ENCODE measurements around the gene PREP.

DNA sequence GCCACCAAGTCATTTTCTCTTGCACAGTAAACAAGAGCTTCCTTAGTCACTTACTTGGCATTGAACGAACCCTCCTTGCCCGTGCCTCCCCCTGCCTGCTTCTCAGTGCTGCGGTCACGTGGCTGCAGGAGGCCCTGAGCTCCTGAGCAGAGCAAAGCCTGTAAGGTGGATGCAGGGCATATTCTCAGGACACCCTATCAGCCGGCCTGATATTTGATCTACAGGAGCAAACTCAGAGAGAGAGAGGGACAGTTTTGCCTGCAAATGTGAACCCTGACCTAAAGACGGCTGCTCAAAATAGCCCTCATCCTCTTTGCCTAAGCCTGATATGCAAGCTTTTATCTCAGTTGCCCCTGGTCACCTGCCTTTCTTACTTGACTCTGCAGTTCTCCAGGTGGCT is 130.1 kb downstream of the PREP start:
- TF ChIP-seq, protein P1, sequence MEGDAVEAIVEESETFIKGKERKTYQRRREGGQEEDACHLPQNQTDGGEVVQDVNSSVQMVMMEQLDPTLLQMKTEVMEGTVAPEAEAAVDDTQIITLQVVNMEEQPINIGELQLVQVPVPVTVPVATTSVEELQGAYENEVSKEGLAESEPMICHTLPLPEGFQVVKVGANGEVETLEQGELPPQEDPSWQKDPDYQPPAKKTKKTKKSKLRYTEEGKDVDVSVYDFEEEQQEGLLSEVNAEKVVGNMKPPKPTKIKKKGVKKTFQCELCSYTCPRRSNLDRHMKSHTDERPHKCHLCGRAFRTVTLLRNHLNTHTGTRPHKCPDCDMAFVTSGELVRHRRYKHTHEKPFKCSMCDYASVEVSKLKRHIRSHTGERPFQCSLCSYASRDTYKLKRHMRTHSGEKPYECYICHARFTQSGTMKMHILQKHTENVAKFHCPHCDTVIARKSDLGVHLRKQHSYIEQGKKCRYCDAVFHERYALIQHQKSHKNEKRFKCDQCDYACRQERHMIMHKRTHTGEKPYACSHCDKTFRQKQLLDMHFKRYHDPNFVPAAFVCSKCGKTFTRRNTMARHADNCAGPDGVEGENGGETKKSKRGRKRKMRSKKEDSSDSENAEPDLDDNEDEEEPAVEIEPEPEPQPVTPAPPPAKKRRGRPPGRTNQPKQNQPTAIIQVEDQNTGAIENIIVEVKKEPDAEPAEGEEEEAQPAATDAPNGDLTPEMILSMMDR (IDR thresholded peaks at IDR 0.05; ENCODE audit: insufficient read depth, low read length) = no peak
- TF ChIP-seq POLR2AphosphoS5 (IDR thresholded peaks at IDR 0.05; ENCODE audit: low read depth) (no peak), GABPA (IDR thresholded peaks at IDR 0.05; ENCODE audit: low read depth) (no peak)
- TF ChIP-seq, protein P2, sequence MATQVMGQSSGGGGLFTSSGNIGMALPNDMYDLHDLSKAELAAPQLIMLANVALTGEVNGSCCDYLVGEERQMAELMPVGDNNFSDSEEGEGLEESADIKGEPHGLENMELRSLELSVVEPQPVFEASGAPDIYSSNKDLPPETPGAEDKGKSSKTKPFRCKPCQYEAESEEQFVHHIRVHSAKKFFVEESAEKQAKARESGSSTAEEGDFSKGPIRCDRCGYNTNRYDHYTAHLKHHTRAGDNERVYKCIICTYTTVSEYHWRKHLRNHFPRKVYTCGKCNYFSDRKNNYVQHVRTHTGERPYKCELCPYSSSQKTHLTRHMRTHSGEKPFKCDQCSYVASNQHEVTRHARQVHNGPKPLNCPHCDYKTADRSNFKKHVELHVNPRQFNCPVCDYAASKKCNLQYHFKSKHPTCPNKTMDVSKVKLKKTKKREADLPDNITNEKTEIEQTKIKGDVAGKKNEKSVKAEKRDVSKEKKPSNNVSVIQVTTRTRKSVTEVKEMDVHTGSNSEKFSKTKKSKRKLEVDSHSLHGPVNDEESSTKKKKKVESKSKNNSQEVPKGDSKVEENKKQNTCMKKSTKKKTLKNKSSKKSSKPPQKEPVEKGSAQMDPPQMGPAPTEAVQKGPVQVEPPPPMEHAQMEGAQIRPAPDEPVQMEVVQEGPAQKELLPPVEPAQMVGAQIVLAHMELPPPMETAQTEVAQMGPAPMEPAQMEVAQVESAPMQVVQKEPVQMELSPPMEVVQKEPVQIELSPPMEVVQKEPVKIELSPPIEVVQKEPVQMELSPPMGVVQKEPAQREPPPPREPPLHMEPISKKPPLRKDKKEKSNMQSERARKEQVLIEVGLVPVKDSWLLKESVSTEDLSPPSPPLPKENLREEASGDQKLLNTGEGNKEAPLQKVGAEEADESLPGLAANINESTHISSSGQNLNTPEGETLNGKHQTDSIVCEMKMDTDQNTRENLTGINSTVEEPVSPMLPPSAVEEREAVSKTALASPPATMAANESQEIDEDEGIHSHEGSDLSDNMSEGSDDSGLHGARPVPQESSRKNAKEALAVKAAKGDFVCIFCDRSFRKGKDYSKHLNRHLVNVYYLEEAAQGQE (IDR thresholded peaks at IDR 0.05; ENCODE audit: insufficient replicate concordance, low read depth) = no peak
